NCI-H748 treated with DMSO at 0.1 percent for 48 hours (cell line): ENCODE measurements around the gene AIM2.

Source experiments
- DNase-seq: peaks from one replicate; lab custom pipeline; 2025; lab: John Stamatoyannopoulos, UW

Gene AIM2

DNA sequence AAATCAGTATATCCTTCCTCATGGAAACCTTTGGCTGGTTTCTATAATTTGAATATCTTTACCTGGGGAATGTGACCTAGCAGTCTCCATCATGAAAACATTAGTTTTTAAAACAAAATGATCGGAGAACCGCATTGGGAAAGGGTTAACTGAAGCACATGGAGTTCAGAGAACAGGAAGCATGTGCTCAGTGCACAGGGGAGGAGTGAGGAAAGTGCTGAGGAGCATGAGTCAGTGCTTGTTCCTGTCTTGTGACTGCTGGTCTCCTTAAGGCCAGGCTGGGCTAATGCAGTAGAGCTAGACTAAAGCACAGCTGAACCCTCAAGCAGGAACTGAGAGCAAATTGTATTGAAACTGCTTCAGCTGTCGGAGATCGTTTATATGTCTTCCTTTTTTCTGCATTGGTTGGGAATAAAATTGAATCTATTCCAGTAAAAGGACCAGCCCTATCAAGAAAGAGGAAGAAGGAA lies 61.1 kb downstream of the AIM2 start:
- DNase-seq: no peak

DNA sequence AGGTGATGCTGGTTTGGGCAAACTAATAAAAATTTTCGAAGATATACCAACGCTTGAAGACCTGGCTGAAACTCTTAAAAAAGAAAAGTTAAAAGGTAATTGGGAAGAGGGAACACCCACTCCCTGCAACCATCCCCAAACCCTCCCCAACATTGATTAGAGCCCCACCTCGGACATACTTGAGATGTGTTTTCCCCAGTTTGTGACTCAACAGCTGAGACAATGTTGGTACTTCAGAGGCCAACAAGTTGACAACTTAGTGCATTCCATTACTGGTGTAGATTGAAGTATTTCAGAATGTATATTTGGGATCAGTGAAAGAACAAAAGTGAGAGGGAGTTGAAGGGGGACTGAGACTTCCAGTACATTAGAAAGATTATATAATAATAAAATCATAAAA lies 61.7 kb downstream of the AIM2 start:
- DNase-seq: no peak

DNA sequence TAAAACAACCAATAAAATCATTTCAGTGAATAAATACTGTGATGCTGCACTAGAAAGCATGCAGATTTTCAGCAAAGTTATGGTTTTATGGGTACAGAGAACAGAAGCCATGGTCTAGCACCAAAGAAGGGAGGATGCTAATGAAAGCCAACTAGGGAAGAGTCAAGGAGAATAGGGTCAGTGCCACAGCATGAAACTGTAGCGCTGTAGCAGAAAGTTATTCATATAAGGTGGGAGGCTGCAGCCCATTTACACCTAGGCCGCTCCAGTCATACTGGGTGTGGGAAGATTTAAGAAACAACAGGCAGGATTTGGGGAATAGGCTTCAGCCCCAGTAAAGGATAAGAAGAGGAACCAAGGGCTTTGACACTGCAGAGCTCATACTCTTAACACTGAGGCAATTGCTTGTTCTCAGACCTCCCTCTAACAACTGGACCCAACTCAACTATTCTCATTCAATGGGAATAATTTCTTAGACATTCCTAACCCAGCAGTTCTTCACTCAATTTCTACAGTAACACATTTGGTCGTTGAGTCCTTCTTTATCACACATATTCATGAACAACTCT lies 62.5 kb downstream of the AIM2 start:
- DNase-seq: no peak

DNA sequence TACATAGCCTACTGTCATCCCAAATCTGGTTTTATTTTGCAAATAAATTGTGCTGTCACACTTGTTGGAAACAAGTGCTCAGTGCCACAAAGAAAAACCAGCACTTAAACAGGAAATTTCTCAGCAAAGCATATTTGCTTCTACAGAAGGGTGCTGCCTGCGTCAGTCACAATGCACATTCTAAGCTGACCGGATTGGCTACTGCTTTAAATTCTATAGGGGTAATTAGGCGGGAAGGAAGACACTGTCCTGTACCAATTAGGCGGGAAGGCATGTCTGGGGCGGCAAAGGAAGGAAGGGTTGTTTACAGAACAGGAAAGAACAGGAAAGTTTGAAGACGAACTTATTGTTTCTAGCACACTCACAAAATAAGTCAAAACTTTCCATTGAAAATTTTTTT lies 64.1 kb downstream of the AIM2 start:
- DNase-seq: no peak
